Kidney glomerular epithelial cell (primary cell): ENCODE measurements around the gene CRLF1.

Source experiments
- DNase-seq: peaks from one replicate; lab custom pipeline; 2025; lab: John Stamatoyannopoulos, UW

Gene CRLF1

GRCh38 chr19:18557411-18558201 is 49.0 kb downstream of the CRLF1 start, which contains the start of gene KXD1:
Gene KXD1 (plus strand): TSS chr19:18557870. CDS start chr19:18562057, 4,187 bp downstream.
- DNase-seq, result peak; percentile 89

- DNase-seq, result no peak
These were observed 55.0 kb downstream of the CRLF1 start for GRCh38 chr19:18551631-18552030.

GRCh38 chr19:18543814-18544475 is 62.7 kb downstream of the CRLF1 start:
- DNase-seq, result peak; percentile 5
